ENCODE data around the gene HEATR3.

The HEATR3 gene

GRCh38 chr16:50036426-50036825 is 29.3 kb upstream of the HEATR3 start:
- H3K9me2 ChIP-seq (ENCODE audit: low read depth, low read length): no peaks in the 10 kb centered on the region
- no peaks in the 10 kb centered on the region for H3K27me3 ChIP-seq (ENCODE audit: insufficient read depth, low read length)
- H3K36me3 ChIP-seq (ENCODE audit: insufficient read depth, low read length): peaks cover 23% of the 10 kb centered on the region; the same call in 1 of the 2 replicates
- H2AFZ ChIP-seq (ENCODE audit: low read length): no peak overlapping the region
- H3K27ac ChIP-seq (ENCODE audit: low read depth, low read length, poor library complexity, severe bottlenecking): no peak overlapping the region
- H3K9me3 ChIP-seq (ENCODE audit: low read length): no peaks in the 10 kb centered on the region
- no peaks in the 10 kb centered on the region for H4K20me1 ChIP-seq (ENCODE audit: insufficient read depth, low read length)
- H3K9ac ChIP-seq (ENCODE audit: low read length): no peak overlapping the region
- no peak for TF ChIP-seq EZH2 (IDR thresholded peaks at IDR 0.05; ENCODE audit: borderline replicate concordance, low read length)
- TF ChIP-seq, protein P1, sequence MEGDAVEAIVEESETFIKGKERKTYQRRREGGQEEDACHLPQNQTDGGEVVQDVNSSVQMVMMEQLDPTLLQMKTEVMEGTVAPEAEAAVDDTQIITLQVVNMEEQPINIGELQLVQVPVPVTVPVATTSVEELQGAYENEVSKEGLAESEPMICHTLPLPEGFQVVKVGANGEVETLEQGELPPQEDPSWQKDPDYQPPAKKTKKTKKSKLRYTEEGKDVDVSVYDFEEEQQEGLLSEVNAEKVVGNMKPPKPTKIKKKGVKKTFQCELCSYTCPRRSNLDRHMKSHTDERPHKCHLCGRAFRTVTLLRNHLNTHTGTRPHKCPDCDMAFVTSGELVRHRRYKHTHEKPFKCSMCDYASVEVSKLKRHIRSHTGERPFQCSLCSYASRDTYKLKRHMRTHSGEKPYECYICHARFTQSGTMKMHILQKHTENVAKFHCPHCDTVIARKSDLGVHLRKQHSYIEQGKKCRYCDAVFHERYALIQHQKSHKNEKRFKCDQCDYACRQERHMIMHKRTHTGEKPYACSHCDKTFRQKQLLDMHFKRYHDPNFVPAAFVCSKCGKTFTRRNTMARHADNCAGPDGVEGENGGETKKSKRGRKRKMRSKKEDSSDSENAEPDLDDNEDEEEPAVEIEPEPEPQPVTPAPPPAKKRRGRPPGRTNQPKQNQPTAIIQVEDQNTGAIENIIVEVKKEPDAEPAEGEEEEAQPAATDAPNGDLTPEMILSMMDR (IDR thresholded peaks at IDR 0.05; ENCODE audit: low read length): no peak
- no peak overlapping the region for H3K4me3 ChIP-seq (ENCODE audit: low read depth, low read length, poor library complexity, severe bottlenecking)
- peaks cover 6% of the 10 kb centered on the region for H3K4me1 ChIP-seq (ENCODE audit: insufficient read depth, low read length, severe bottlenecking)
- H3K79me2 ChIP-seq (ENCODE audit: insufficient read depth, low read length): no peaks in the 10 kb centered on the region
- no peak overlapping the region for H3K4me2 ChIP-seq (ENCODE audit: low read length)
- H3F3A ChIP-seq (ENCODE audit: insufficient read depth, low read length): no peaks in the 10 kb centered on the region

DNA sequence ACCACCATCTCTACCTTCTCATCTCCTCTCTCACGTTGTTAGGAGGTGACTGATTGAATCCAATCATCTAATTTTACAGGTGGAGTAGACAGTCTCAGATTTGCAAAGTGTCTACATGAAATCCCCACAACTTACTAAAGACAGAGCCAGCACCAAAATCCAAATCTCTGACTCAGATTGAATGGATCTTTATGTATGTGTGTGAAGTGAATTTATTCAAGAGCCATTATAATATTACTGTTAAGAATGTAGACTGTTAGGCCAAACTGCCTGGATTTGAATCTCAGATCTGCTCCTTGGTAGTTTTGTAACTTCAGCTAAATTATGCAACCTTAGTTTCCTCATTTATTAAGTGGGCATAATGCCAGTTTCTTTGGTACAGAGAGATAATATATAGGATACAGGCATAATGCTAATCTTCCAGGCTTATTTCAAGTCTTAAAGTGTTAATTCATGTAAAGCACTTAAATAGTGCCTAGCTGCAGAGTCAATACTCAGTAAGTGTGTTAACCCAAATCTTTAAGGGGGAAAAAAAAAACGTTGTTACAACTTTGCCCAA is 28.0 kb upstream of the HEATR3 start:
- H3K27ac ChIP-seq (ENCODE audit: low read depth, low read length, poor library complexity, severe bottlenecking): no peak overlapping the region
- H4K20me1 ChIP-seq (ENCODE audit: insufficient read depth, low read length): no peaks in the 10 kb centered on the region
- H3K36me3 ChIP-seq (ENCODE audit: insufficient read depth, low read length): peaks cover 23% of the 10 kb centered on the region; the same call in 1 of the 2 replicates
- no peaks in the 10 kb centered on the region for H3K9me2 ChIP-seq (ENCODE audit: low read depth, low read length)
- H3K4me1 ChIP-seq (ENCODE audit: insufficient read depth, low read length, severe bottlenecking): peaks cover 6% of the 10 kb centered on the region
- no peak overlapping the region for H3K9ac ChIP-seq (ENCODE audit: low read length)
- H3K27me3 ChIP-seq (ENCODE audit: insufficient read depth, low read length): no peaks in the 10 kb centered on the region
- H3K4me3 ChIP-seq (ENCODE audit: low read depth, low read length, poor library complexity, severe bottlenecking): no peak overlapping the region
- no peak overlapping the region for H2AFZ ChIP-seq (ENCODE audit: low read length)
- H3K4me2 ChIP-seq (ENCODE audit: low read length): no peak overlapping the region
- H3K9me3 ChIP-seq (ENCODE audit: low read length): no peaks in the 10 kb centered on the region
- no peaks in the 10 kb centered on the region for H3K79me2 ChIP-seq (ENCODE audit: insufficient read depth, low read length)
- no peaks in the 10 kb centered on the region for H3F3A ChIP-seq (ENCODE audit: insufficient read depth, low read length)
- TF ChIP-seq, protein P1 (IDR thresholded peaks at IDR 0.05; ENCODE audit: low read length): no peak
- TF ChIP-seq EZH2 (IDR thresholded peaks at IDR 0.05; ENCODE audit: borderline replicate concordance, low read length): no peak

- no peak overlapping the region for H3K4me2 ChIP-seq (ENCODE audit: low read length)
- no peaks in the 10 kb centered on the region for H3K79me2 ChIP-seq (ENCODE audit: insufficient read depth, low read length)
- no peaks in the 10 kb centered on the region for H4K20me1 ChIP-seq (ENCODE audit: insufficient read depth, low read length)
- no peaks in the 10 kb centered on the region for H3F3A ChIP-seq (ENCODE audit: insufficient read depth, low read length)
- H3K27ac ChIP-seq (ENCODE audit: low read depth, low read length, poor library complexity, severe bottlenecking): peak overlapping the region; percentile 39
- peaks cover 23% of the 10 kb centered on the region; the same call in 1 of the 2 replicates for H3K36me3 ChIP-seq (ENCODE audit: insufficient read depth, low read length)
- H3K4me3 ChIP-seq (ENCODE audit: low read depth, low read length, poor library complexity, severe bottlenecking): no peak overlapping the region
- TF ChIP-seq, protein P1 (IDR thresholded peaks at IDR 0.05; ENCODE audit: low read length): no peak
- no peak for TF ChIP-seq EZH2 (IDR thresholded peaks at IDR 0.05; ENCODE audit: borderline replicate concordance, low read length)
- no peak overlapping the region for H3K9ac ChIP-seq (ENCODE audit: low read length)
- no peaks in the 10 kb centered on the region for H3K9me2 ChIP-seq (ENCODE audit: low read depth, low read length)
- H2AFZ ChIP-seq (ENCODE audit: low read length): no peak overlapping the region
- H3K9me3 ChIP-seq (ENCODE audit: low read length): no peaks in the 10 kb centered on the region
- H3K27me3 ChIP-seq (ENCODE audit: insufficient read depth, low read length): no peaks in the 10 kb centered on the region
- H3K4me1 ChIP-seq (ENCODE audit: insufficient read depth, low read length, severe bottlenecking): peaks cover 6% of the 10 kb centered on the region
Observed at GRCh38 chr16:50038286-50038685, 27.5 kb upstream of the HEATR3 start.
